ENCODE data around the gene CACNA1I.

DNA sequence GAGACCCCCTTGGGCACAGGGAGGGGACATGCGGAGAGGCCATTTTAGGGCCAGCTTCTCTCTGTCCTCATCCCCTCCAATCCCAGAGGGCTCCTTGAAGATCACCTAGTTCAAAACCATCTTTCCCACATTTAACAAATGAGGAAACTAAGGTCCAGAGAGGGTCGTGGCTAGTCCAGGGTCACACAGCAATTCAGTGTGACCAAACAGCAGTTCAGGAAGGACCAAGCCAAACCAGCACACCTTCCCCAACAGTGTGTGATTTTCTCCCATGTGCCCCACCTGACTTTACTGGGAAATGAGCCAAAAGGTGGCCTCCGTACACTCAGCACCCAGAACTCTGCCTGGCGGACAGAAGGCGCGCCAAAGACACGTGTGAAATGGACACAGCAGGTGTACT is 51.3 kb downstream of the CACNA1I start:
- TF ChIP-seq, protein P1, sequence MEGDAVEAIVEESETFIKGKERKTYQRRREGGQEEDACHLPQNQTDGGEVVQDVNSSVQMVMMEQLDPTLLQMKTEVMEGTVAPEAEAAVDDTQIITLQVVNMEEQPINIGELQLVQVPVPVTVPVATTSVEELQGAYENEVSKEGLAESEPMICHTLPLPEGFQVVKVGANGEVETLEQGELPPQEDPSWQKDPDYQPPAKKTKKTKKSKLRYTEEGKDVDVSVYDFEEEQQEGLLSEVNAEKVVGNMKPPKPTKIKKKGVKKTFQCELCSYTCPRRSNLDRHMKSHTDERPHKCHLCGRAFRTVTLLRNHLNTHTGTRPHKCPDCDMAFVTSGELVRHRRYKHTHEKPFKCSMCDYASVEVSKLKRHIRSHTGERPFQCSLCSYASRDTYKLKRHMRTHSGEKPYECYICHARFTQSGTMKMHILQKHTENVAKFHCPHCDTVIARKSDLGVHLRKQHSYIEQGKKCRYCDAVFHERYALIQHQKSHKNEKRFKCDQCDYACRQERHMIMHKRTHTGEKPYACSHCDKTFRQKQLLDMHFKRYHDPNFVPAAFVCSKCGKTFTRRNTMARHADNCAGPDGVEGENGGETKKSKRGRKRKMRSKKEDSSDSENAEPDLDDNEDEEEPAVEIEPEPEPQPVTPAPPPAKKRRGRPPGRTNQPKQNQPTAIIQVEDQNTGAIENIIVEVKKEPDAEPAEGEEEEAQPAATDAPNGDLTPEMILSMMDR (IDR thresholded peaks at IDR 0.05 in 8 of 11, conservative IDR thresholded peaks at IDR 0.05 in 3 of 11) = no peak
- TF ChIP-seq POLR2AphosphoS5 (IDR thresholded peaks at IDR 0.05) = no peak

All from spleen (tissue), 7 donors.